Retinal pigment epithelial cell (primary cell): Measurements from ENCODE around the gene TBC1D4.

Source experiments
- DNase-seq: peaks from one replicate; pipeline ENCODE4 v3.0.0-alpha.2; 2010; ENCODE audit warnings: low read depth
- H3K4me3 ChIP-seq: 2 replicates; pipeline ENCODE4 v1.5.1; 2011; ENCODE audit warnings: mild to moderate bottlenecking, low read length, control low read depth, moderate library complexity
- TF ChIP-seq, protein P1 (sequence below): conservative IDR thresholded peaks from 2 replicates; pipeline ENCODE4 v1.5.1; 2011; ENCODE audit warnings: low read depth, low read length, control low read depth, inconsistent platforms

Gene TBC1D4, protein sequence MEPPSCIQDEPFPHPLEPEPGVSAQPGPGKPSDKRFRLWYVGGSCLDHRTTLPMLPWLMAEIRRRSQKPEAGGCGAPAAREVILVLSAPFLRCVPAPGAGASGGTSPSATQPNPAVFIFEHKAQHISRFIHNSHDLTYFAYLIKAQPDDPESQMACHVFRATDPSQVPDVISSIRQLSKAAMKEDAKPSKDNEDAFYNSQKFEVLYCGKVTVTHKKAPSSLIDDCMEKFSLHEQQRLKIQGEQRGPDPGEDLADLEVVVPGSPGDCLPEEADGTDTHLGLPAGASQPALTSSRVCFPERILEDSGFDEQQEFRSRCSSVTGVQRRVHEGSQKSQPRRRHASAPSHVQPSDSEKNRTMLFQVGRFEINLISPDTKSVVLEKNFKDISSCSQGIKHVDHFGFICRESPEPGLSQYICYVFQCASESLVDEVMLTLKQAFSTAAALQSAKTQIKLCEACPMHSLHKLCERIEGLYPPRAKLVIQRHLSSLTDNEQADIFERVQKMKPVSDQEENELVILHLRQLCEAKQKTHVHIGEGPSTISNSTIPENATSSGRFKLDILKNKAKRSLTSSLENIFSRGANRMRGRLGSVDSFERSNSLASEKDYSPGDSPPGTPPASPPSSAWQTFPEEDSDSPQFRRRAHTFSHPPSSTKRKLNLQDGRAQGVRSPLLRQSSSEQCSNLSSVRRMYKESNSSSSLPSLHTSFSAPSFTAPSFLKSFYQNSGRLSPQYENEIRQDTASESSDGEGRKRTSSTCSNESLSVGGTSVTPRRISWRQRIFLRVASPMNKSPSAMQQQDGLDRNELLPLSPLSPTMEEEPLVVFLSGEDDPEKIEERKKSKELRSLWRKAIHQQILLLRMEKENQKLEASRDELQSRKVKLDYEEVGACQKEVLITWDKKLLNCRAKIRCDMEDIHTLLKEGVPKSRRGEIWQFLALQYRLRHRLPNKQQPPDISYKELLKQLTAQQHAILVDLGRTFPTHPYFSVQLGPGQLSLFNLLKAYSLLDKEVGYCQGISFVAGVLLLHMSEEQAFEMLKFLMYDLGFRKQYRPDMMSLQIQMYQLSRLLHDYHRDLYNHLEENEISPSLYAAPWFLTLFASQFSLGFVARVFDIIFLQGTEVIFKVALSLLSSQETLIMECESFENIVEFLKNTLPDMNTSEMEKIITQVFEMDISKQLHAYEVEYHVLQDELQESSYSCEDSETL (N-terminal part only)

DNA sequence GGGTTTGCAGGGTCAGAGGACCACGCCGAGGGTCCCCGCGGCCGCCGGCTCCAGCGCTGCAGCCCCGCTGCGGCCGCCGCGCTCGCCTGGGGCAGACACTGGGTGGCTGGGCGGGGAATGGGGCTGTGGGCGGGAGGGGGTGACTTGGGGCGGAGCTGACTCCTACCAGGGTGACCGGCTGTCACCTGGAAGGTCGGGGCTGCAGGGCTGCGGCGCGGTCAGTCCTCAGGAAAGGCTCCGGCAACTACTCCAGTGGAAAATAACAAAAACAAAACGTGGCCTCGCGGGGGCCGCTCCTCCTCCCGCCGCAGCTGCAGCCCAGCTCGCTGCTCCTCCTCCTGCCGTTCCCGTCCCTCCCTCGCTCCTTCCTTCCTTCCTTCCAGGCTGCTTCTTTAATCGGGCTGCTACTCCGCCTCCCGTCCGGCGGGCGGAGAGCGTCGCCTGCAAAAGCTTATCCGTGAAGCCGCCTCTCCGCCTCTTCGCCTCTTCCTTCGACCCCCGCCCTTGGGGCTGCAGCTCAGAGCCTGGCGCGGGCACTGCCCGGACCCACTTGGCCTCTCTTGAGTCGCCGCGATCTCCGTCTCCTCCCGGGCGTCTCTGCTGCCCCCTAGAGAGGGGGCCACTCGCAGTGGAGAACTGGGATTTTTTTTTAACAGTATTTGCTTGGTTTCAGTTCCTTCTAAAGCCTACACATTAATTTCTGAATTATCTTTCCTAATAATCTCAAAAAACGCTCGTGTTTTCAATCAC, at the start of gene TBC1D4:
Gene TBC1D4, minus strand, starts transcription at position 100 of the 750 bp plus-strand sequence. CDS start 402 bp downstream, outside the sequence.
- TF ChIP-seq, protein P1, sequence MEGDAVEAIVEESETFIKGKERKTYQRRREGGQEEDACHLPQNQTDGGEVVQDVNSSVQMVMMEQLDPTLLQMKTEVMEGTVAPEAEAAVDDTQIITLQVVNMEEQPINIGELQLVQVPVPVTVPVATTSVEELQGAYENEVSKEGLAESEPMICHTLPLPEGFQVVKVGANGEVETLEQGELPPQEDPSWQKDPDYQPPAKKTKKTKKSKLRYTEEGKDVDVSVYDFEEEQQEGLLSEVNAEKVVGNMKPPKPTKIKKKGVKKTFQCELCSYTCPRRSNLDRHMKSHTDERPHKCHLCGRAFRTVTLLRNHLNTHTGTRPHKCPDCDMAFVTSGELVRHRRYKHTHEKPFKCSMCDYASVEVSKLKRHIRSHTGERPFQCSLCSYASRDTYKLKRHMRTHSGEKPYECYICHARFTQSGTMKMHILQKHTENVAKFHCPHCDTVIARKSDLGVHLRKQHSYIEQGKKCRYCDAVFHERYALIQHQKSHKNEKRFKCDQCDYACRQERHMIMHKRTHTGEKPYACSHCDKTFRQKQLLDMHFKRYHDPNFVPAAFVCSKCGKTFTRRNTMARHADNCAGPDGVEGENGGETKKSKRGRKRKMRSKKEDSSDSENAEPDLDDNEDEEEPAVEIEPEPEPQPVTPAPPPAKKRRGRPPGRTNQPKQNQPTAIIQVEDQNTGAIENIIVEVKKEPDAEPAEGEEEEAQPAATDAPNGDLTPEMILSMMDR = peak; percentile 82
- peak; percentile 75 for DNase-seq
- peak within 1 kb of the TSS; percentile 69 for H3K4me3 ChIP-seq

DNA sequence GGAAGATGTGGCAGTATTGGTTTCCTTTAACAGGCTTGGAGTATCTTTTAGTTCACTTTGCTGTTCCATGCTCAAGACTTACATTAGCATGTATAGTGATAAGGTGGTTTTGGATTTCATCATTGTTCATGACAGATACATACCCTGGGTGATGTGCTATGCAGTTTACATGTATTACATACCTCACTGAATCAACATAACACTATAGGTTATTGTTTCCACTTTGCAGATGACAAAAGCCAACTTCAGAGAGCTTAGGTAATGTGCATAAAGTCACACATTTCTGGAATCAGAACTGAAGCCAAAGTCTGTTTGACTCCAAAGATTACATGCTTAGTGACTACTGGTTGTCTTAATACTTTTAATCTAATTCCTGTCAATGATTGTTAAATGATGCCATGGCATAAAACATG, 48.6 kb upstream of the TBC1D4 start:
- no peak for DNase-seq
- TF ChIP-seq, protein P1 = no peak
- H3K4me3 ChIP-seq = no peak overlapping the region

DNA sequence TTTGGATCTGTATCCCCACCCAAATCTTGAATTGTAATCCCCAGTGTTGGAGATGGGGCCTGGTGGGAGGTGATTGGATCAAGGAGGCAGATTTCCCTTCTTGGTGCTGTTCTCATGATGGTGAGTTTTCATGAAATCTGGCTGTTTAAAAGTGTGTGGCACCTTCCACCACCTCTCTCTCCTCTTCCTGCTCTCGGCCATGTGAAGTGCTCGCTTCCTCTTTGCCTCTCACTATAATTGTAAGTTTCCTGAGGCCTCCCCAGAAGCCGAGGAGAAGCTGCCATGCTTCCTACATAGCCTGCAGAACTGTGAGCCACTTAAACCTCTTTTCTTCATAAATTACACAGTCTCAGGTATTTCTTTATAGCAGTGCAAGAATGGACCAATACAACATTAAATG, 40.0 kb upstream of the TBC1D4 start:
- H3K4me3 ChIP-seq = no peak overlapping the region
- DNase-seq = no peak
- TF ChIP-seq, protein P1 = no peak

DNA sequence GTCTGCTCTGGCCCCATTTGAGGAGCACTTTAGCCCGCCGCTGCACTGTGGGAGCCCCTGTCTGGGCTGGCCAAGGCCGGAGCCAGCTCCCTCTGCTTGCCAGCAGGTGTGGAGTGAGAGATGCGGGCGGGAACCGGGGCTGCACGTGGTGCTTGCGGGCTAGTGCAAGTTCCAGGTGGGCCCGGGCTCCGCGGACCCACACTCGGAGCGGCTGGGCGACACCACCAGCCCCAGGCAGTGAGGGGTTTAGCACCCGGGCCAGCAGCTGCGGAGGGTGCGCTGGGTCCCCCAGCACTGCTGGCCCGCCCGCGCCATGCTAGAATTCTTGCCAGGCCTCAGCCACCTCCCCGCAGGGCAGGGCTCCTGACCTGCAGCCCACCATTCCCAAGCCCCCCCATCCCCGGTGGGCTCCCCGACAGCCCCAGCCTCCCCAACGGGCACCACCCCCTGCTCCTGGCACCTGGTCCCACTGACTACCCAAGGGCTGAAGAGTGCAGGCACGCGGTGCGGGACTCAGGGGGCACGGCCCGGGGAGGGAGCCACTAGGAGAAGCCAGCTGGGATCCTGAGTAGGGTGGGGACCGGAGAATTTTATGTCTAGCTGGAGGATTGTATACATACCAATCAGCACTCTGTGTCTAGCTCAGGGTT, 36.6 kb upstream of the TBC1D4 start:
- TF ChIP-seq, protein P1 = no peak
- H3K4me3 ChIP-seq = no peak overlapping the region
- no peak for DNase-seq

DNA sequence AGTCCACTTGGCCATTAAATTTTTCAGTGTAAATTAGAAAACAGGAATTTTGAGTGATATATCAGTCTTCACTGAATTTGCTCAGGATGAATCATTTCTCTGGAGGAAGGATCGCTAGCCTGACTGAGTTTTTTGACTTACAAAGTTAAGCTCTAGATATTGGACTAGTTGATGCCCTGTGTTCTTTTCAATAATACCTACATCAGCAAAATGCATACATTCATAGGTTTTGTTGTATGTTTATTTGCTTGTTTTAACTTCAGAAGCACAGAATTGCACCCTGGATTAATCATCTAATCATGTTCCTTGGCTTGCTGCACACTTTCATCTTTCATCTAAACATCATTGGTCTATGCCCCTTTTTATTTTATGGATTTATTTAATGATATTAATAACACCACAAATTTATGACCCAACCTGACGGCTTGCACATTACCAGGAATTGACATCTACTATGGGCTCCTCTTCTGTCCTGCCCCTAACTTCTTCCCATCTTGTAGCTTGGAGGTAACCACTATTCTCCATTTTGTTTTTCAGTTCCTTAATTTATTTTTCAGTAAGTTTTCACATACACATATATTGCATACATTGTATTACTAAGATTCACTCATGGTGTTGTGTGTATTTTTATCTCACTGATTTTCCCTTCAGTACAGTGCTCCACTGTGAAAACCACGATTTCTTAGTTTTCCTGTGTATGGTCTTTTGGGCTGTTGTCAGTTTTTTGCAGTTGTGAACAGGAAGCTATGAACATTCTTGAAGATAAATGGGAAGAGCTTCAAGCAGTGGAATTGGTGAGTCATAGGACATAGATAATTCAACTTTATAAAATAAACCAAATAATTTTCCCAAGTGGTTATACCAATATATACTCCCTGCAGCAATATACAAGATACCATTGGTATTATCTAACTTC, 32.4 kb upstream of the TBC1D4 start:
- TF ChIP-seq, protein P1 = no peak
- no peak for DNase-seq
- no peak overlapping the region for H3K4me3 ChIP-seq
